ENCODE results near the gene FOXG1.

FOXG1 gene

GRCh38 chr14:28784096-28785048 lies 17.8 kb downstream of the FOXG1 start:
- ATAC-seq (replicated peaks; ENCODE audit: extremely low read depth, poor library complexity, severe bottlenecking): no peak
- Mint-ChIP-seq H3K4me1 (peaks cover 5% of the 10 kb centered on the region), H3K27me3 (no peaks in the 10 kb centered on the region), H3K9me3 (peaks cover 32% of the 10 kb centered on the region), H3K27ac (ENCODE audit: low read depth) (no peak overlapping the region), H3K36me3 (ENCODE audit: insufficient read depth) (peaks cover 1% of the 10 kb centered on the region), H3K4me3 (no peak overlapping the region)
- no peak for DNase-seq (ENCODE audit: low spot score in 2 of 2)

GRCh38 chr14:28785096-28785952 lies 18.7 kb downstream of the FOXG1 start:
- no peak for ATAC-seq (replicated peaks; ENCODE audit: extremely low read depth, poor library complexity, severe bottlenecking)
- Mint-ChIP-seq H3K4me3 (no peak overlapping the region), H3K36me3 (ENCODE audit: insufficient read depth) (peaks cover 1% of the 10 kb centered on the region), H3K27ac (ENCODE audit: low read depth) (no peak overlapping the region), H3K27me3 (no peaks in the 10 kb centered on the region), H3K4me1 (peaks cover 5% of the 10 kb centered on the region), H3K9me3 (peaks cover 32% of the 10 kb centered on the region)
- no peak for DNase-seq (ENCODE audit: low spot score in 2 of 2)

GRCh38 chr14:28807518-28807917 lies 40.9 kb downstream of the FOXG1 start:
- H3K27ac Mint-ChIP-seq (ENCODE audit: low read depth): no peak overlapping the region
- DNase-seq (ENCODE audit: low spot score in 2 of 2) (no peak), ATAC-seq (replicated peaks; ENCODE audit: extremely low read depth, poor library complexity, severe bottlenecking) (no peak)
- H3K4me3 Mint-ChIP-seq: no peak overlapping the region
- no peaks in the 10 kb centered on the region for H3K27me3 Mint-ChIP-seq
- H3K9me3 Mint-ChIP-seq: peaks cover 40% of the 10 kb centered on the region
- no peaks in the 10 kb centered on the region for H3K36me3 Mint-ChIP-seq (ENCODE audit: insufficient read depth)
- H3K4me1 Mint-ChIP-seq: no peaks in the 10 kb centered on the region

GRCh38 chr14:28813810-28814209 lies 47.2 kb downstream of the FOXG1 start:
- Mint-ChIP-seq H3K27me3 (no peaks in the 10 kb centered on the region), H3K4me3 (no peak overlapping the region), H3K27ac (ENCODE audit: low read depth) (no peak overlapping the region), H3K4me1 (no peaks in the 10 kb centered on the region), H3K9me3 (peaks cover 6% of the 10 kb centered on the region), H3K36me3 (ENCODE audit: insufficient read depth) (no peaks in the 10 kb centered on the region)
- ATAC-seq (replicated peaks; ENCODE audit: extremely low read depth, poor library complexity, severe bottlenecking) (no peak), DNase-seq (ENCODE audit: low spot score in 2 of 2) (no peak)

Data from central memory CD8-positive, alpha-beta T cell (primary cell).